NB4 (cell line): ENCODE results near the gene LRIG3.

Experiments used
- DNase-seq: peaks from one replicate; pipeline ENCODE4 v3.0.0; 2010; ENCODE audit warnings: low read depth
- H3K4me3 ChIP-seq: one replicate; pipeline ENCODE4 v1.5.1; 2011; ENCODE audit warnings: mild to moderate bottlenecking, low read depth, low read length, moderate library complexity
- CTCF ChIP-seq: IDR thresholded peaks from one replicate; pipeline ENCODE4 v1.5.1; 2012; ENCODE audit warnings: low read depth, low read length
- MAX ChIP-seq: IDR thresholded peaks from 2 replicates; pipeline ENCODE4 v1.6.1; 2011; ENCODE audit warnings: low read depth, low read length
- MYC ChIP-seq: IDR thresholded peaks from 2 replicates; pipeline ENCODE4 v1.6.1; 2011; ENCODE audit warnings: low read depth, low read length
- POLR2A ChIP-seq: IDR thresholded peaks from 2 replicates; pipeline ENCODE4 v1.6.1; 2011; ENCODE audit warnings: mild to moderate bottlenecking; ENCODE audit not compliant: insufficient read length; ENCODE audit errors: extremely low read depth

The LRIG3 gene

GRCh38 chr12:58961906-58962305, 41.6 kb upstream of the LRIG3 start:
- no peak for TF ChIP-seq CTCF
- no peak for DNase-seq
- no peak overlapping the region for H3K4me3 ChIP-seq

GRCh38 chr12:58961166-58961565, 40.9 kb upstream of the LRIG3 start:
- H3K4me3 ChIP-seq, result no peak overlapping the region
- TF ChIP-seq POLR2A (no peak), MAX (no peak), CTCF (no peak), MYC (no peak)
- no peak for DNase-seq

- no peak for TF ChIP-seq CTCF
- TF ChIP-seq POLR2A, result no peak
- no peak for TF ChIP-seq MYC
- no peak for TF ChIP-seq MAX
- no peak for DNase-seq
- no peak overlapping the region for H3K4me3 ChIP-seq
Measured at GRCh38 chr12:58959639-58960300, 39.5 kb upstream of the LRIG3 start.

- DNase-seq, result no peak
- H3K4me3 ChIP-seq, result no peak overlapping the region
- TF ChIP-seq MAX, result no peak
Measured at GRCh38 chr12:58957298-58957697, 37.0 kb upstream of the LRIG3 start.

- DNase-seq, result no peak
- no peak overlapping the region for H3K4me3 ChIP-seq
- TF ChIP-seq POLR2A (no peak), CTCF (no peak), MYC (no peak), MAX (no peak)
Measured at GRCh38 chr12:58955849-58956248, 35.5 kb upstream of the LRIG3 start.

- no peak overlapping the region for H3K4me3 ChIP-seq
- no peak for DNase-seq
- TF ChIP-seq MAX (no peak), CTCF (no peak), MYC (no peak), POLR2A (no peak)
Measured at GRCh38 chr12:58954002-58954401, 33.7 kb upstream of the LRIG3 start.
